HG03066 (cell line): ENCODE results near the gene TLR1.
A peak's percentile ranks its signal among the peaks of the same experiment; 100 is the strongest.

Source experiments
- ATAC-seq: cut with Tn5 transposase; IDR thresholded peaks from one replicate; pipeline ENCODE4 v1.9.1; 2021; ENCODE audit warnings: low read depth; ENCODE audit not compliant: unreplicated experiment

Gene TLR1, protein sequence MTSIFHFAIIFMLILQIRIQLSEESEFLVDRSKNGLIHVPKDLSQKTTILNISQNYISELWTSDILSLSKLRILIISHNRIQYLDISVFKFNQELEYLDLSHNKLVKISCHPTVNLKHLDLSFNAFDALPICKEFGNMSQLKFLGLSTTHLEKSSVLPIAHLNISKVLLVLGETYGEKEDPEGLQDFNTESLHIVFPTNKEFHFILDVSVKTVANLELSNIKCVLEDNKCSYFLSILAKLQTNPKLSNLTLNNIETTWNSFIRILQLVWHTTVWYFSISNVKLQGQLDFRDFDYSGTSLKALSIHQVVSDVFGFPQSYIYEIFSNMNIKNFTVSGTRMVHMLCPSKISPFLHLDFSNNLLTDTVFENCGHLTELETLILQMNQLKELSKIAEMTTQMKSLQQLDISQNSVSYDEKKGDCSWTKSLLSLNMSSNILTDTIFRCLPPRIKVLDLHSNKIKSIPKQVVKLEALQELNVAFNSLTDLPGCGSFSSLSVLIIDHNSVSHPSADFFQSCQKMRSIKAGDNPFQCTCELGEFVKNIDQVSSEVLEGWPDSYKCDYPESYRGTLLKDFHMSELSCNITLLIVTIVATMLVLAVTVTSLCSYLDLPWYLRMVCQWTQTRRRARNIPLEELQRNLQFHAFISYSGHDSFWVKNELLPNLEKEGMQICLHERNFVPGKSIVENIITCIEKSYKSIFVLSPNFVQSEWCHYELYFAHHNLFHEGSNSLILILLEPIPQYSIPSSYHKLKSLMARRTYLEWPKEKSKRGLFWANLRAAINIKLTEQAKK

DNA sequence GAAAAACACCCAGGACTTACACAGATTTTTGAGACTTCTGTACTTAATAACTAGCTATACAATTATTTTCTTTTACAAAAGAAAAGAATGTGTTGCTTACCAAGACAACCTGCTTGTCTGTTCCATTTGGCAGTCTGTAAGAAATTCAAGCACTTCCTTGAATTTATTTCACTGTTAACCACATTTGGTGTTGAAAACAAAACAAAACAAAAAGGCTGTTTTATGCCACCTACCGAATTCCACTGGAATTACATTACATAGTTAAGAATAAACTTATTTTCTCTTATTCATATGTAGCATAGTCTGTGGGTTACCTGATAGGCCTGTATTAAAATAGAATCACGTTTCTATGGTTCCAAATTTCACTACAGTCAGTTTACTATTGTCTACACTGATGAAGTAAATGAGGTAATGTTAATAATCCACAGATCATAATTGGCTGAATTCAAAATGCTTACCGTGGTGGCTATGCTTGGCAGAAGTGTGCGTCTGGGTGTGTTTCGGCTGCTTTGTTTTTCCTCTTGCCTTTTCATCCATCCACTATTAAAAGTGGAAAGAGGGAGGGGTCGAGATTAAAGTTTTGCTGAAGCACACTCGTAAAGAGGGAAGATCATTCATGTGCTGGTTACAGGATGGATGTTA, at the start of gene TLR1:
TLR1 (minus strand) TSS at position 138 of the 642 bp plus-strand sequence. CDS start 5,960 bp downstream, outside the sequence.
- ATAC-seq = no peak

DNA sequence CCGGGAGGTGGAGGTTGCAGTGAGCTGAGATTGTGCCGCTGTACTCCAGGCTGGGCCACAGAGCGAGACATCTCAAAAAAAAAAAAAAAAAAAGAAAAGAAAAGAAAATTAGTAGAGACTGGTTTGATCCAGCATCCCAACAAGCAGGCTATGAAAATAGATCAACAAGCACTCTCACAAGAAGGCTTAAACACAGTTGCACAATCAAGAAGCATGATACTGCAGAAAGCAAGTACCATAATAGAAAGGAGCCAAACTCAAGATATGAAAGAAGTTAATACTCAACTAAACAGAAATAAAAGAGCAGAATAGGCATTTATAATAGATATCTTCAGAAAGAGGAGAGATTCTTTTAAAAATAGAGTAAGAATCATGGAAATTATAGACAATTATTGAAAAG, 41.4 kb upstream of the TLR1 start:
- no peak for ATAC-seq

DNA sequence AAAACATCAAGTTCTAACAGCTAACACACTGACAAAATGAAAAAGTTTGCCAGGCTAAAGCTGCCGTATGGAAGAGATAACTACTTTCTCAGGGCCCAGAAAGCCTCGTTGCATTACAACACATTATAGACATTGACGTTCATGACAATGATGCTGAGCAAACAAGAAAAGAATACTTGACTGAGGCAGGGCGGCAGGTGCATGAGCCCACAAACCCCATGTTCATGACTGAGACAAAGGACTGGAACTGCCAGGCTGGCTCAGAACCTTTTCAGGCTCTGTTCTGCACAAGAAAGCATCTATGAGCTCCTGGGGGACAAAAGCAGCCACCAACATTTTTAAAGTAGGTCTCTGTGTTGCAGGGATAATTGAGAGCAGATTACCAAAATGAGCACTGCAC, 38.4 kb upstream of the TLR1 start:
- no peak for ATAC-seq

DNA sequence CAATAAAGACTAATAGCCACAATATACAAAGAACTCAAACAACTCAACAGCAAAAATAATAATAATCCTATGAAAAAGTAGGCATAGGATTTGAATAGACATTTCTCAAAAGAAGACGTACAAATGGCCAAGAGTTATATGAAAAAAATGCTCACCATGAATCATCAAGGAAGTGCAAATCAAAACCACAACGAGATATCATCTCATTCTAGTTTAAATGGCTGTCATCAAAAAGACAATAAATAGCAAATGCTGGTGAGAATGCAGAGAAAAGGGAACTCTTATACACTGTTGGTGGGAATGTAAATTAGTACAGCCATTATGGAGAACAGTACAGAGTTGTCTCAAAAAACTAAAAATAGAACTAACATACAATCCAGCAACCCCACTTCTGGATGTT, 33.3 kb upstream of the TLR1 start:
- ATAC-seq = no peak

DNA sequence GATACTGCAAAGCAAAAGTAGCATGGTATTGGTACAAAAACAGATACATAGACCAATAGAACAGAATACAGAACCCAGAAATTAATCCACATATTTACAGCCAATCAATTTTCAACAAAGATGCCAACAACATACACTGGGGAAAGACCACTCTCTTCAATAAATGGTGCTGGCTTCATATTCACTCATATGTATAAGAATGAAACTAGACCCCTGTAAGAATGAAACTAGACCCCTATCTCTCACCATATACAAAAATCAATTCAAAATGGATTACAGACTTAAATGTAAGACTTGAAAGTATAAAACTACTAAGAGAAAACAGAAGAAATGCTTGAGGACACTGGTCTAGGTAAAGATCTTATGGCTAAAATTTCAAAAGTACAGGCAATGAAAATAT, 32.7 kb upstream of the TLR1 start:
- no peak for ATAC-seq

DNA sequence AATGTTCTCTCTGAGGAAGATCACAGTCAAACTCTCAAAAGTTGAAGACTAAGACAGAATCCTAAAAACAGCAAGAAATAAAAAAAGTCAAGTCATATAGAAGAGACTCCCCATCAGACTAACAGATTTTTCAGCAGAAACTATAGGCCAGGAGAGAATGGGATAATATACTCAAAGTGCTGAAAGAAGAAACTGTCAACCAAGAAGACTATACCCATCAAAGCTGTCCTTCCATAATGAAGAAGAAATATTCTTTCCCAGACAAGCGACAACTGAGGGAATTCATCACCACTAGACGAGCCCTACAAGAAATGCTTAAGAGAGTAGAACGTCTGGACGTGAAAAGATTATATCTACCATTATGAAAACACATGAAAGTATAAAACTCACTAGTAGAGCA, 30.0 kb upstream of the TLR1 start:
- no peak for ATAC-seq

DNA sequence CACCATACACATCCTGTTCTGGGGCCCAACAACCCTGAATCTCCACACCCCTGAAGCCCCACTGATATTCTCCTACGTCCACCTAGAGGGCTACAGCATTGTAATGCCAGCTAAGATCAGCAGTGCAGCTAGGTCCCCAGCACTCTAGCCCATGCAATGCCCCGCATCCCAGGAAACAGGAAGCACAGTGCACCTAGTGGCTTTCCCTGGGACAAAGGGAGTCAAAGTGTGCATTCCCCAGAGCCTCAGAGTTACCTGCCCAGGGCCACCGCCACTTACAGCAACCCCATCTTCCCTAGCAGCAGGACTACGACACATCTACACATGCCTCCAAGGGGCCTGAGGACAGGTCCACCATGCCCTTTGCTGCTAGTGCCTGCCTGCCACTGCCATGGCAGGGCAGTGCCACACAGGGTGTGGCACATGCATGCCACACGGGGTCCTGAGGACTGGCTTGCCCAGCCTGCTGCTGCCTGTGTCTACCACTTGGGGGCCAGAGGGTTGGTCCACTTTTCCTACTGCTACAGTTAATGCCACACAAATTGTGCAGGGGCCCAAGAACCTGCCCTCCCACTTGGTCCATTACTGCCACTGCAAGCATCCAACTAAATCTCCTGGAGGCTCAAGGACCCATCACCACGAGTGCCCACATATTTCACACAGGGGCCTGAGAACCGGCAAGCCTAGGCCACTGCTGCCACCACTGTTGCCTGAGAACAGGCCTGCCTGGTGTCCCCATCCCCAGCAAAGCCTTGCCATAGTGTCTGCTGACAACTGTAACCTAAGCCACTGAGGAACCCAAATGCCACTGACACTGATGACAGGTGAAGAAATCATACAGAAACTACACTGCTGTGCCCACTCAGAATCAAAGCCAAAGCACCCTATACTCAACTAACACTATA, 28.3 kb upstream of the TLR1 start:
- no peak for ATAC-seq

DNA sequence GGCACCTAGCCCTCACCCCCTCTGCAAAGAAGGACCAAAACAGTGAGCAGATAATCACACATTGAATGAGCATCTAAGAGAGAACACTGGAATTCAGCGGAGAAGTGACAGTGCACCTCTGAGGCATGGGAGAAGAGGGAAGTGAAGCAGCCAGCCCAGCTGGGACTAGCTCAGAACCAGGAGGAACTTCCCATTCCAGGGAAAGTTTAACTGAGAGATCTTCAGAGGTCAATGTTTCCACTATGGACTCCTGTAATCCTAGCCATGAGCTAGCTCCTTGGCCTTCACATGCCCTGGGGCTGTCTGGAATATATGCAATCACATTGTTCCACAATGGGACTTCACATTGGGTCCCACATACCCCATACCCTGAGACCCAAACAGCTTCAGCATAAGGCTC, 27.6 kb upstream of the TLR1 start:
- no peak for ATAC-seq

DNA sequence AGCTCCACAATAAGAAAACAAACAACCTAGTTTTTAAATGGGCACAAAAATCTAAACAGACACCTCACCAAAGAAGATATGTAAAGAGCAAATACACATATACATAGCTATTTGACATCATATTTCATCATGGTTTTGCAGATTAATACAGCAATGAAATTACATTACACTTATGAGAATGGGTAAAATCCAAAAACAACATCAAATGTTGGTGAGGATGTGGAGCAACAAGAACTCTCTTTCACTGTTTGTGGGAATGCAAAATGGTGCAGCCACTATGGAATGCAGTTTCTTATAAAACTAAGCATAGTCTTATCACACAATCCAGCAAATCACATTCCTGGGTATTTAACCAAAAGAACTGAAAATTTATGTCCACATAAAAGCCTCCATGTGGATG, 27.1 kb upstream of the TLR1 start:
- no peak for ATAC-seq

DNA sequence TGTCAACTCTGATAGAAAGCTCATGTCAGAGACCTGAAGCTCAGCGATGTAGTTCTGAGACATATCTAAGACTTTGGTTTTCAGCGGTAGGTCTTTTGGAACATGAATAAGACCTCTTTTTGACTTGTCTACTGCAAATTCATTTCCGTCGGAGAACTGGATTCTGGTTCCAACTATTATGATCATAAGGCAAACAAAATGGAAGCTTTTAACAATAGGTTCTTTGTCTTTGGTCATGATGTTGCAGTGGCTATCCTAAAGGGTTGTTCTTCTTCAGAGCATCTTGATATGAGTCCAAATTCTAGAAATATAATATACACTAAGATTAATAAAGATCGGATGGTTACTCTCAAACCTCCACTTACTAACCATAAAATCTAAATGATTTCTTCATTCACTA, 24.6 kb upstream of the TLR1 start:
- ATAC-seq = no peak

DNA sequence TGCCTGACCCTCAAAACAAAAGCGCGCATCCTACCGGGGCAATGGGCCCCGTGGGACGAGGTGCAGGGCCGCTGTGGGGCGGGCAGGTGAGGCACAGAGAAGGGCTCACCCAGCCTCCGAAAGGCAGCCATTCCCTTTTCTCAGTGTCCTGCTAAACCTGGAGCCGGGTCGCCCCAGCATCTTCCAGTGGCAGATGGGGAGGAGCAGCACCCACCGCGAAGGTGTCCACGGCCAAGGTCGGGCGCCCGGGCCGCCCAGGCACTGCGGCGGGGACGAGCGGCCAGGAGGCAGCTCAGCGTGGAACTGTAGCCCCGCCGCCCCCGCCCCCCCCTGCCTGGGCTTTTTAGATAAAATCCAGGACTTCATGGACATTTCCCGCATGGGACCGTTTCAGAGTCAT, 19.2 kb upstream of the TLR1 start:
- ATAC-seq = no peak

DNA sequence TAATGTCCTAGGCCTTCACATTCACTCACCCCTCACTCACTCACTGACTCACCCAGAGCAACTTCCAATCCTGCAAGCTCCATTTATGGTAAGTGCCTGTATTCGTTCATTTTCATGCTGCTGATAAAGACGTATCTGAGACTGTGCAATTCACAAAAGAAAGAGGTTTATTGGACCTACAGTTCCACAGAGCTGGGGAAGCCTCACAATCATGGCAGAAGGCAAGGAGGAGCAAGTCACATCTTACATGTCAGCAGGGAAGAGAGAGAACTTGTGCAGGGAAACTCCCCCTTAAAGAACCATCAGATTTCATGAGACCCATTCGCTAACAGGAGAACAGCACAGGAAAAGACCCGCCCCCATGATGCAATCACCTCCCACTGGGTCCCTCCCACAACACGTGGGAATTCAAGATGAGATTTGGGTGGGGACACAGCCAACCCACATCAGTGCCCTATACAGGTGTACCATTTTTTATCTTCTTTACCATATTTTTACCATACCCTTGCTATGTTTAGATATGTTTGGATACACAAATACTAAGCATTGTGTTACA, 18.2 kb upstream of the TLR1 start:
- no peak for ATAC-seq

DNA sequence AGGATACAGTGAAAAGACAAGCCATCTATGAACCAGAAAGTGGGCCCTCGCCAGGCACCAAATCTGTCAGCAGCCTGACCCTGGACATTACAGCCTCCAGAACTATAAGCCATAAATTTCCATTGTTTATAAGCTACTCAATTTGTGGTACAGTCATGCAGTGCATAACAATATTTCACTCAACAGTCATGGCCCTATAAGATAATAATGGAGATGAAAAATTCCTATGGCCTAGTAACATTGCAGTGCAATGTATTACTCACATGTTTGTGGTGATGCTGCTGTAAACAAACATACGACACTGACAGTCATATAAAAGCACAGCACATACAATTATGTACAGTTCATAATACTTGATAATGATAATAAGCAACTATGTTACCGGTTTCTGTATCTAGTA, 17.1 kb upstream of the TLR1 start:
- no peak for ATAC-seq

DNA sequence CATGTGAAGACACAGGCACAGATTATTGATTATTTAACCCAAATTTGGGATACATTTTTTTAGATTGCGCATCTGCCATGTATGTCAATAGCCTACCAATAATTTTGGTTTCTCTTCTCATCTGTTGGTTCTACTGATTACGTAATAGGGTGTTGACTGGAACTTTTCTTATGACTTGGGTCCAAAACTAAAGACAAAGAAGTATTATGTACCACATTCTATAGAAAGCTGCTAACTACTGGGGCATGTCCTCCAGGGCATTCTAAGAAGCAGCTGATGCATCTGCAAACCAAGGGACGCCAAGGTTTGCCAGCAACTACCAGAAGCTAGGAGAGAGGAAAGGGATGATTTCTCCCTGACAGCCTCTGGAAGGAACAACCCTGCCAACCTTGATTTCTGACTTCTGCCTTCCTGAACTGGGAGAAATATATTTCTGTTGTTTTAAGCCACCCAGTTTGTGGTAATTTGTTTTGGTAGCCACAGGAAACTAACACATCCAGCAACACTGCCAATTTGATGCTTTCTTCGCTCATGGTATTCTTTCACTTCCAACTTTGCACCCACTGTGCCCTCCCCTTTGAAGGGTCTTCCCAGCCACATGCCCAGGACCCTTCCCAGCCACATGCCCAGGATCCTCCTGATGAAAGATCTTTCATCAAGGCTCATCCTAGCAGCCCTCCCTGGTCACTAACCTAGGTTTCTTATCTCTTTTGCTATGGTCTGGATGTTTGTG, 15.9 kb upstream of the TLR1 start:
- no peak for ATAC-seq

DNA sequence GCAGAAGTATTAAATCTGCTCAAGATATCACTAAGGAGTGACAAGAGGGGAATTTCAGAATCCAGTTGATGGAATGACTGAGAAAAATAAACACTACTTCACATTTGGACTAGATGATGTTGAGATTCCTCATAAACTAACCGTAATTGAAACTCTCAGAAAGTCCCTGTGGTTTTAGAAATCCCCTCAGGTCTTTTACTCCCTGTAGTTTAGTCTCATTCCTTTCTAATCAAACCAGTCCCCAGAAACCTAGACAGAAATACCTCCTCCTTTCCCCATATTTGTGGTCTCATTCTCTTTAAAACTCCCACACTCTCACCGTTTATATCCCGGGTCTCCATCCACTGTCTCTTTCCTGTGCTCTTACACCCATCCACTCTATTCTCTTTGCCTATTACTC, 15.0 kb upstream of the TLR1 start:
- ATAC-seq = no peak

DNA sequence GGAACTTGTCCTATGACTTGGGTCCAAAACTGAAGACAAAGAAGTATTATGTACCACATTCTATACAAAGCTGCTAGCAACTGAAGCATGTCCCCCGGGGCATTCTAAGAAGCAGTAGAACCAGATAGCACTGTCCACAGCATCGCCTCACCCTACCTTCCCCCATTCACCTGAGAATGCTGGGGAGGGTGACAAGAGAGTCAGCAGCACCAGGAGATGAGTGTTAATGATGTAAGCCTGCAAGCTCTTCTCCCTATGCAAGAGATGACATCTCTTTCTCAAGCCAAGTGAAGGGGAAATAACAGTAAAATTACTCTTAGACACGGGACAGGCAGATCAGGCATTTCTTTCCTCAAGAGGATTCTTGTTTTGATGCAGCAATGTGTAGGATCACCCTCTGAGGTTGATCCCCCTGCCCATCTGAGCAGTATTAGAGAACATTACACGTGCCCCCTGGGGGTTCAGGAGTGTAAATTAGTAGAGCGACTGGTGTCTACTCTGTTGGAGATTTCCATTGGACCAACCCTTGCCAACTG, 13.9 kb upstream of the TLR1 start:
- ATAC-seq = peak; percentile 59

DNA sequence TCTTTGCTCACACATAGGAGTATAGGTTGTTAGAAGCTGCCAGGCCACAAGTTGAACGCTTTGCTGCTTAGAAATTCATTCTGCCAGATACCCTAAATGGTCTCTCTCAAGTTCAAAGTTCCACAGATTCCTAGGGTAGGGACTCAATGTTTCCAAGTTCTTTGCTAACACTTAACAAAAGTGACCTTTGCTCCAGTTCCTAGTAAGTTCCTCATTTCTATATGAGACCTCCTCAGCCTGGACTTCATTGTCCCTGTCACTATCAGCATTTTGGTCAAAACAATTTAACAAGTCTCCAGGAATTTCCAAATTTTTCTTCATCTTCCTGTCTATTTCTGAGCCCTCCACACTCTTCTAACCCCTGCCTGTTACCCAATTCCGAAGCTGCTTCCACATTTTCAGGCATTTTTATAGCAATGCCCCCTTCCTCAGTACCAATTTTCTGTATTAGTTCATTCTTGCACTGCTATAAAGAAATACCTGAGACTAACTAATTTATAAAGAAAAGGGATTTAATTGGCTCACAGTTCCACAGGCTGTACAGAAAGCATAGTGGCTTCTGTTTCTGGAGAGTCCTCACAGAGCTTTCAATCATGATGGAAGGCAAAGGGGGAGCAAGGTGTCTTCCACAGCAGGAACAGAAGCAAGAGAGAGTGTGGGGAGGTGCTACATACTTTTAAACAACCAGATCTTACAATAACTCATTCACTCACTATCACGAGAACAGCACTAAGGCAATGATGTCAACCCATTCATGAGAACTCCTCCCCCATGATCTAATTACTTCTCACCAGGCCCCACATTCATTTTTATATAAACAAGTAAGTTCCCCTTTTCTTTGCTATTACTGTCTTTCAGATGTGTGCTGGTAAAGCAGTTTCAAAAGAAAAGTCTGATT, 11.5 kb upstream of the TLR1 start:
- ATAC-seq = no peak

DNA sequence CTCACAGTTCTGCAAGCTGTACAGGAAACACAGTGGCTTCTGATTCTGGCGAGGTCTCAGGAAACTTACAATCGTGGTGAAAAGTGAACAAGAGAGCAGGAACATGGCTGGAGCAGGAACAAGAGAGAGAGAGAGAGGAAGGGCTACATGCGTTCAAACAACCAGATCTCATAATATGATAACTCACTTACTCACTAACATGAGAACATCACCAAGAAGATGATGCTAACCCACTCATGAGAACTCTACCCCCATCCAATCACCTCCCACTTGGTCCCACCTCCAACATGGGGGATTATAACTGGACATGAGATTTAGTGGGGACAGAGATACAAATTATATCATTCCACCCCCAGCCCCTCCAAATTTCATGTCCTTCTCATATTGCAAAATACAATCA, 9.8 kb upstream of the TLR1 start:
- ATAC-seq = no peak
